GM23338 (cell line): ENCODE data around the gene SLC30A1. TPM values are rescaled to one million over a fixed set of nuclear protein-coding genes. Genes with fewer than 3 reads are reported as not detected.
A peak's percentile ranks its signal among the peaks of the same experiment; 100 is the strongest.

Experiments used
- ATAC-seq: fragments of 200-7000 bp; cut with Tn5 transposase; 3 replicates; pipeline ENCODE4 v1.9.1; 2020
- DNase-seq: peaks from one replicate; pipeline ENCODE4 v3.0.0-alpha.2; 2015; ENCODE audit warnings: low spot score
- H2AFZ ChIP-seq: fragments of 200-600 bp; sonication (generic); 2 replicates; pipeline ENCODE4 v1.8.0; 2016; ENCODE audit warnings: antibody characterized with exemption, mild to moderate bottlenecking, moderate library complexity
- H3F3A ChIP-seq: fragments of 200-600 bp; sonication (generic); replicated peaks from 2 replicates; pipeline ENCODE4 v1.8.0; 2017; ENCODE audit warnings: antibody characterized with exemption, mixed run types, low read depth
- H3K27ac ChIP-seq: fragments of 200-600 bp; sonication (generic); 2 replicates; pipeline ENCODE4 v1.6.1; 2016; ENCODE audit warnings: low read depth
- H3K27me3 ChIP-seq: fragments of 200-600 bp; sonication (generic); 2 replicates; pipeline ENCODE4 v1.8.0; 2016; ENCODE audit warnings: mild to moderate bottlenecking, mixed run types, moderate library complexity; ENCODE audit not compliant: insufficient read depth
- H3K36me3 ChIP-seq: fragments of 200-600 bp; sonication (generic); 2 replicates; pipeline ENCODE4 v1.8.0; 2016; ENCODE audit warnings: mild to moderate bottlenecking; ENCODE audit not compliant: insufficient read depth
- H3K4me1 ChIP-seq: fragments of 200-600 bp; sonication (generic); 2 replicates; pipeline ENCODE4 v1.8.0; 2016; ENCODE audit warnings: mild to moderate bottlenecking, moderate library complexity; ENCODE audit not compliant: insufficient read depth
- H3K4me2 ChIP-seq: fragments of 200-600 bp; sonication (generic); 2 replicates; pipeline ENCODE4 v1.7.1; 2017; ENCODE audit warnings: mixed run types
- H3K4me3 ChIP-seq: fragments of 200-600 bp; sonication (generic); 2 replicates; pipeline ENCODE4 v1.6.1; 2016; ENCODE audit warnings: mixed run types
- H3K79me2 ChIP-seq: fragments of 200-600 bp; sonication (generic); replicated peaks from 2 replicates; pipeline ENCODE4 v1.8.0; 2017; ENCODE audit warnings: mild to moderate bottlenecking; ENCODE audit not compliant: insufficient read depth
- H3K9me2 ChIP-seq: fragments of 200-600 bp; sonication (generic); 2 replicates; pipeline ENCODE4 v1.8.0; 2017; ENCODE audit not compliant: insufficient read depth
- H4K20me1 ChIP-seq: fragments of 200-600 bp; sonication (generic); replicated peaks from 2 replicates; pipeline ENCODE4 v1.8.0; 2017; ENCODE audit warnings: mild to moderate bottlenecking; ENCODE audit not compliant: insufficient read depth
- H3K27ac Mint-ChIP-seq: 2 replicates; pipeline ENCODE4 v1.8.0; 2020; ENCODE audit warnings: inconsistent platforms, mild to moderate bottlenecking, moderate library complexity, mixed read lengths
- H3K27me3 Mint-ChIP-seq: 3 replicates; pipeline ENCODE4 v1.8.0; 2022; ENCODE audit warnings: low read depth, mild to moderate bottlenecking, moderate library complexity, mixed read lengths, inconsistent platforms; ENCODE audit not compliant: insufficient read depth, poor library complexity
- H3K36me3 Mint-ChIP-seq: 3 replicates; pipeline ENCODE4 v1.8.0; 2021; ENCODE audit warnings: low read depth, mild to moderate bottlenecking, inconsistent platforms, moderate library complexity, mixed read lengths
- H3K4me1 Mint-ChIP-seq: 3 replicates; pipeline ENCODE4 v1.8.0; 2020; ENCODE audit warnings: mild to moderate bottlenecking, inconsistent platforms, mixed read lengths
- H3K4me3 Mint-ChIP-seq: 3 replicates; pipeline ENCODE4 v1.8.0; 2021; ENCODE audit warnings: moderate library complexity, mild to moderate bottlenecking, inconsistent platforms, mixed read lengths
- H3K9me3 Mint-ChIP-seq: 3 replicates; pipeline ENCODE4 v1.8.0; 2020; ENCODE audit warnings: moderate library complexity, mild to moderate bottlenecking, inconsistent platforms, mixed read lengths
- CTCF ChIP-seq, 2 experiments: fragments of 200-600 bp in 1 of 2; sonication (generic) in 1 of 2; conservative IDR thresholded peaks; 2 replicates each; pipeline versions ENCODE4 v1.5.1 to v1.6.1; 2016 to 2017; ENCODE audit warnings: antibody characterized with exemption in 2 of 2, low read depth in 2 of 2, mild to moderate bottlenecking in 2 of 2, moderate library complexity in 1 of 2
- ETS1 ChIP-seq: IDR thresholded peaks from 2 replicates; pipeline ENCODE4 v1.6.1; 2016; ENCODE audit warnings: antibody characterized with exemption
- EZH2phosphoT487 ChIP-seq: fragments of 200-600 bp; sonication (generic); IDR thresholded peaks from one replicate; pipeline ENCODE4 v1.8.1; 2018; ENCODE audit warnings: antibody characterized with exemption; ENCODE audit not compliant: unreplicated experiment
- NANOG ChIP-seq: IDR thresholded peaks from 2 replicates; pipeline ENCODE4 v1.6.1; 2016; ENCODE audit warnings: antibody characterized with exemption, borderline replicate concordance
- POLR2AphosphoS5 ChIP-seq: IDR thresholded peaks from 2 replicates; pipeline ENCODE4 v1.6.1; 2016; ENCODE audit warnings: antibody characterized with exemption, low read depth
- STAT1 ChIP-seq: IDR thresholded peaks from one replicate; pipeline ENCODE4 v1.6.1; 2016; ENCODE audit warnings: antibody characterized with exemption; ENCODE audit not compliant: unreplicated experiment
- ZNF114 ChIP-seq: fragments of 250-450 bp; sonication (Bioruptor Pico); IDR thresholded peaks from 2 replicates; pipeline ENCODE4 v1.5.0; 2020; ENCODE audit warnings: mild to moderate bottlenecking, moderate library complexity
- ZNF462 ChIP-seq: fragments of 250-450 bp; sonication (Bioruptor Pico); IDR thresholded peaks from 2 replicates; pipeline ENCODE4 v1.5.0; 2020; ENCODE audit warnings: mild to moderate bottlenecking, moderate library complexity
- polyA plus RNA-seq: library from polyadenylated mRNA; unstranded; fragments of >200 nt; fragmentation: Nextera tagmentation; extraction: Ambion mirVana; gene quantifications from 2 replicates; pipeline ENCODE4 v1.2.1, GENCODE V29; 2016
- total RNA-seq: library from RNA; depleted of rRNA; stranded (reverse); fragments of >200 nt; shearing (Covaris generic); gene quantifications from 2 replicates; pipeline ENCODE4 v1.2.3, GENCODE V29; 2014

The SLC30A1 gene
- total and polyA plus RNA-seq, 2 experiments from 2014 or later = 3.3 to 17.7 TPM

- Mint-ChIP-seq H3K36me3 (no peaks in the 10 kb centered on the region), H3K27me3 (peaks cover 4% of the 10 kb centered on the region), H3K4me1 (peaks cover 6% of the 10 kb centered on the region; the same call in 1 of the 3 replicates), H3K4me3 (no peak overlapping the region), H3K27ac (peak overlapping the region; percentile 59; the same call in 1 of the 2 replicates), H3K9me3 (no peaks in the 10 kb centered on the region)
- no peak overlapping the region for H3K4me3 ChIP-seq
- H3K79me2 ChIP-seq = no peaks in the 10 kb centered on the region
- DNase-seq = peak; percentile 7
- H4K20me1 ChIP-seq = no peaks in the 10 kb centered on the region
- H3K27ac ChIP-seq = no peak overlapping the region
- peak overlapping the region; percentile 47; the same call in 1 of the 2 replicates for H2AFZ ChIP-seq
- H3K36me3 ChIP-seq = no peaks in the 10 kb centered on the region
- peak; percentile 42; the same call in 2 of the 3 replicates for ATAC-seq
- TF ChIP-seq ZNF462 (CRISPR knock-in tag) = no peak
- no peak for TF ChIP-seq STAT1
- no peak for TF ChIP-seq CTCF (conservative IDR thresholded peaks at IDR 0.05; ENCODE audit: low read depth in 2 of 2)
- no peak for TF ChIP-seq ZNF114 (CRISPR knock-in tag)
- no peak for TF ChIP-seq NANOG
- TF ChIP-seq EZH2phosphoT487 = no peak
- TF ChIP-seq ETS1 = no peak
- no peak for TF ChIP-seq POLR2AphosphoS5
- H3F3A ChIP-seq = no peaks in the 10 kb centered on the region
- no peaks in the 10 kb centered on the region for H3K4me1 ChIP-seq
- H3K9me2 ChIP-seq = 0 out of 2 replicates have a peak, but pooled peaks cover under 1% of the 10 kb centered on the region
- H3K4me2 ChIP-seq = no peak overlapping the region
- H3K27me3 ChIP-seq = no peaks in the 10 kb centered on the region
Observed at GRCh38 chr1:211613108-211613947, 34.4 kb upstream of the SLC30A1 start.
